ENCODE results near the gene GET4.

Gene GET4

DNA sequence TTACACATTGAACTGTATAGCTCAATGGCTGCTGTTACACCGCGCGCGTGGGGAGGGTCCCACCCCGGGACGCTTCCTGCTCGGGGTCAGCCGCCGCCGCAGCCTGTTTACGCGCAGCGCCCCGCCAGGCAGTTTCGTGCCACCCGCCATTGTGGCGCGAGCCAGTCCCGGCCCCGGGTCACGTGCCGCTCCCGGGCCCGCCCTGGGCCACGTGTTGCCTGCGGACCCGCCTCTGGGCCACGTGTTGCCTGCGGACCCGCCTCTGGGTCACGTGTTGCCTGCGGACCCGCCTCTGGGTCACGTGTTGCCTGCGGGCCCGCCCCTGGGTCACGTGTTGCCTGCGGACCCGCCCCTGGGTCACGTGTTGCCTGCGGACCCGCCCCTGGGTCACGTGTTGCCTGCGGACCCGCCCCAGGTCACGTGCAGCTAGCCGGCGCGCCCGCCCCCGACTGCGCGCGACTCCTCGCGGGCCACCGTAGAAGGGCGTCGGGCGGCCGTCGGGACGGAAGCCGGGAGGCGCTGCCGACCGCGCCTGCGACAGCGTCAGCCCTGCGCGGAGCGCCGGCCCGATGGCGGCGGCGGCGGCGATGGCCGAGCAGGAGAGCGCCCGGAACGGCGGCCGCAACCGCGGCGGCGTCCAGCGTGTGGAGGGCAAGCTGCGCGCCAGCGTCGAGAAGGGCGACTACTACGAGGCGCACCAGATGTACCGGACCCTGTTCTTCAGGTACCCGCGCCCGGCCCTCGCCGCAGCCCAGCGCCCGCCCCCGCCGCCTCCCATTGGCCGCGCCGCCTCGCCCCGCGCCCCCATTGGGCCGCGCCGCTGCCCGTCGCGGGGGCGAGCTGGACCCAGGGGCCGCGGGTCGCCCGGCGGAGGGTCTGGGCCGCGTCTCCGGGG lies at the start of gene GET4:
Gene GET4, plus strand, starts transcription at position 478 of the 895 bp plus-strand sequence. Its CDS starts 92 bp downstream, at position 570.
- no peaks in the 10 kb centered on the region for H4K20me1 ChIP-seq (ENCODE audit: insufficient read depth, low read length)
- H3K4me1 ChIP-seq (ENCODE audit: insufficient read depth, low read length, severe bottlenecking) = peaks cover 38% of the 10 kb centered on the region
- peak within 1 kb of the TSS; percentile 94 for H3K9ac ChIP-seq (ENCODE audit: low read length)
- H3K27me3 ChIP-seq (ENCODE audit: insufficient read depth, low read length) = no peaks in the 10 kb centered on the region
- H3K9me2 ChIP-seq (ENCODE audit: low read depth, low read length) = no peaks in the 10 kb centered on the region
- H3K4me3 ChIP-seq (ENCODE audit: low read depth, low read length, poor library complexity, severe bottlenecking) = peak within 1 kb of the TSS; percentile 98
- H3K27ac ChIP-seq (ENCODE audit: low read depth, low read length, poor library complexity, severe bottlenecking) = peak within 1 kb of the TSS; percentile 69
- no peaks in the 10 kb centered on the region for H3K9me3 ChIP-seq (ENCODE audit: low read length)
- no peak within 1 kb of the TSS for H2AFZ ChIP-seq (ENCODE audit: low read length)
- peaks cover 11% of the 10 kb centered on the region for H3F3A ChIP-seq (ENCODE audit: insufficient read depth, low read length)
- peak within 1 kb of the TSS; percentile 83 for H3K4me2 ChIP-seq (ENCODE audit: low read length)
- H3K79me2 ChIP-seq (ENCODE audit: insufficient read depth, low read length) = peaks cover 23% of the 10 kb centered on the region
- peaks cover 37% of the 10 kb centered on the region for H3K36me3 ChIP-seq (ENCODE audit: insufficient read depth, low read length)
- TF ChIP-seq, protein P1, sequence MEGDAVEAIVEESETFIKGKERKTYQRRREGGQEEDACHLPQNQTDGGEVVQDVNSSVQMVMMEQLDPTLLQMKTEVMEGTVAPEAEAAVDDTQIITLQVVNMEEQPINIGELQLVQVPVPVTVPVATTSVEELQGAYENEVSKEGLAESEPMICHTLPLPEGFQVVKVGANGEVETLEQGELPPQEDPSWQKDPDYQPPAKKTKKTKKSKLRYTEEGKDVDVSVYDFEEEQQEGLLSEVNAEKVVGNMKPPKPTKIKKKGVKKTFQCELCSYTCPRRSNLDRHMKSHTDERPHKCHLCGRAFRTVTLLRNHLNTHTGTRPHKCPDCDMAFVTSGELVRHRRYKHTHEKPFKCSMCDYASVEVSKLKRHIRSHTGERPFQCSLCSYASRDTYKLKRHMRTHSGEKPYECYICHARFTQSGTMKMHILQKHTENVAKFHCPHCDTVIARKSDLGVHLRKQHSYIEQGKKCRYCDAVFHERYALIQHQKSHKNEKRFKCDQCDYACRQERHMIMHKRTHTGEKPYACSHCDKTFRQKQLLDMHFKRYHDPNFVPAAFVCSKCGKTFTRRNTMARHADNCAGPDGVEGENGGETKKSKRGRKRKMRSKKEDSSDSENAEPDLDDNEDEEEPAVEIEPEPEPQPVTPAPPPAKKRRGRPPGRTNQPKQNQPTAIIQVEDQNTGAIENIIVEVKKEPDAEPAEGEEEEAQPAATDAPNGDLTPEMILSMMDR (IDR thresholded peaks at IDR 0.05; ENCODE audit: low read length) = peak; percentile 24; the same call in 1 of the 2 replicates
- TF ChIP-seq EZH2 (IDR thresholded peaks at IDR 0.05; ENCODE audit: borderline replicate concordance, low read length) = no peak

DNA sequence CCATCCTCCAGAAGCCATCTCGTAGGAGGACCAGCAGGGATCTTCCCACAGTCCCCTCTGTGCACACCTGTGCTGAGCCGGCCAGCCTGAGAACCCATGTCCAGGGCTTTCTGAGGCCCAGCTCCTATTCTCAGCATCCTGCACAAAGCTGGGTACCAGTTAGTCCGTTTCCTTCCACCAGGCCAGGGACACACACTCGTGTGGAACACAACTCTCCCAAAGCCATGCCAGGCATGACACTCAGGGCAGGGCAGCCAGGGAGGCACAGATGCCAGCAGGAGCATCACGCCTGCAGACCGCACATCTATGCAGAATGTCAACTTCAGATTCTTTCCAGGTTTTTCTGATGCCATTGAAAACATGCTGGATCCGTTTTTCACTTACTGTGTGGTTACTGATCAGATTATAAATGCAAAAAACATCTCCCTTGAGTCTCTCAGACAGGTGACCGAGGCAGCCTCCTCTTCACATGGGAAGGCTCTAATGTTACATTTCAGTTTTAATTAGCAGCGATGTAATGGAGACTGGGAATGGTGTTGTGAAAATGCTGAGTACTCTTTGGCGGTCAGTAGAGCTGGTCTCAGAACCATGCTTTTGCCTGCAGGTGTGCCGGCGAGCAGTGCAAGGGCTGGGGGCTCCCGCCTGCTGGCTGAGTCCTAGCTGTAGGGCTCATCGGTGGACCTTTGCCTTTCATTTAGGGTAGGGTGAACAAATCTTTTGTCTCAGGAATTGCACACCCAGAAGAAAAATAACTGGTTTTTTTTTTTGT lies 47.4 kb upstream of the GET4 start:
- H2AFZ ChIP-seq (ENCODE audit: low read length) = no peak overlapping the region
- no peaks in the 10 kb centered on the region for H3K27me3 ChIP-seq (ENCODE audit: insufficient read depth, low read length)
- H3K79me2 ChIP-seq (ENCODE audit: insufficient read depth, low read length) = peaks cover 73% of the 10 kb centered on the region
- peaks cover 28% of the 10 kb centered on the region for H3K36me3 ChIP-seq (ENCODE audit: insufficient read depth, low read length)
- H3K27ac ChIP-seq (ENCODE audit: low read depth, low read length, poor library complexity, severe bottlenecking) = no peak overlapping the region
- no peak for TF ChIP-seq EZH2 (IDR thresholded peaks at IDR 0.05; ENCODE audit: borderline replicate concordance, low read length)
- TF ChIP-seq, protein P1 (IDR thresholded peaks at IDR 0.05; ENCODE audit: low read length) = no peak
- no peak overlapping the region for H3K9ac ChIP-seq (ENCODE audit: low read length)
- no peak overlapping the region for H3K4me3 ChIP-seq (ENCODE audit: low read depth, low read length, poor library complexity, severe bottlenecking)
- no peaks in the 10 kb centered on the region for H3K9me3 ChIP-seq (ENCODE audit: low read length)
- H3K4me1 ChIP-seq (ENCODE audit: insufficient read depth, low read length, severe bottlenecking) = peaks cover 20% of the 10 kb centered on the region
- no peak overlapping the region for H3K4me2 ChIP-seq (ENCODE audit: low read length)
- H4K20me1 ChIP-seq (ENCODE audit: insufficient read depth, low read length) = no peaks in the 10 kb centered on the region
- no peaks in the 10 kb centered on the region for H3K9me2 ChIP-seq (ENCODE audit: low read depth, low read length)
- H3F3A ChIP-seq (ENCODE audit: insufficient read depth, low read length) = no peaks in the 10 kb centered on the region

GRCh38 chr7:830069-830468 lies 46.3 kb upstream of the GET4 start:
- no peak overlapping the region for H3K9ac ChIP-seq (ENCODE audit: low read length)
- no peak overlapping the region for H3K27ac ChIP-seq (ENCODE audit: low read depth, low read length, poor library complexity, severe bottlenecking)
- no peak for TF ChIP-seq EZH2 (IDR thresholded peaks at IDR 0.05; ENCODE audit: borderline replicate concordance, low read length)
- TF ChIP-seq, protein P1 (IDR thresholded peaks at IDR 0.05; ENCODE audit: low read length) = no peak
- peaks cover 20% of the 10 kb centered on the region for H3K4me1 ChIP-seq (ENCODE audit: insufficient read depth, low read length, severe bottlenecking)
- H3K9me2 ChIP-seq (ENCODE audit: low read depth, low read length) = no peaks in the 10 kb centered on the region
- no peak overlapping the region for H2AFZ ChIP-seq (ENCODE audit: low read length)
- peaks cover 62% of the 10 kb centered on the region for H3K79me2 ChIP-seq (ENCODE audit: insufficient read depth, low read length)
- H3K9me3 ChIP-seq (ENCODE audit: low read length) = no peaks in the 10 kb centered on the region
- no peak overlapping the region for H3K4me2 ChIP-seq (ENCODE audit: low read length)
- no peaks in the 10 kb centered on the region for H3F3A ChIP-seq (ENCODE audit: insufficient read depth, low read length)
- H3K4me3 ChIP-seq (ENCODE audit: low read depth, low read length, poor library complexity, severe bottlenecking) = no peak overlapping the region
- H4K20me1 ChIP-seq (ENCODE audit: insufficient read depth, low read length) = no peaks in the 10 kb centered on the region
- peaks cover 23% of the 10 kb centered on the region for H3K36me3 ChIP-seq (ENCODE audit: insufficient read depth, low read length)
- H3K27me3 ChIP-seq (ENCODE audit: insufficient read depth, low read length) = no peaks in the 10 kb centered on the region

Data from OCI-LY1 (cell line).